ENCODE measurements around the gene C19orf47.
"Not testable (repeated sequence)": the region's sequence is repeated elsewhere in the genome, so short reads cannot be mapped to it uniquely, and the experiment has no call there.

C19orf47 gene

DNA sequence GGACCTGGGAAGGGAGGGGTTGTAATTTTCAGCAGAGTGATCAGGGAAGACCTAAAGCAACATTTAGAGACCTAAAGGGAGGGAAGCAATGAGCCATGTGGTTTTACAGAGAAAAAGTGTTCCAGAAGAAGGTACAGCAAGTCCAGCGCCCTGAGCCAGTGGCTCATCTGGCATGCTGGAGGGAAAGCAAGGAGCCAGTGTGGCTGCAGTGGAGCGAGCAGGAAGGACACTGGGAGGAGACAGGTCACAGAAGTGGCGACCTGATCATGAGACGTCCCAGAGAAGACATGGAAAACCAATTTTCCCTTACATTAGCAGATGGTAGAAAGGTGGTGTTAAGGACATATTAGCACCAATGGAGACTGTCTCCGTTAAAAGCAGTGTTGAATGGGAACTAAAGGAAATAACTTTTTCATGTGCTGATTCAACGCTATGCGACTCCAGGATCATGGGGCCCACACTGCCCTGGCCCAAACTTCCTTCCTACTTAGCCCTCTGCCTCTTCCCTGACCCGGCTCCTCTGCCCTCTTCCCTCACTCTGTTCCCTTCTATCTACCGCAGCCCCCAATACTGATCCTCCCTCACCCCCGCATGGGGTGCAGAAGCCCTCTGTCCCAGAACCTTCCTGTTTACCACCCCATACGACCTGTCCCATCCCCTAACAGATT is 5.4 kb downstream of the C19orf47 start:
- DNase-seq = no peak

DNA sequence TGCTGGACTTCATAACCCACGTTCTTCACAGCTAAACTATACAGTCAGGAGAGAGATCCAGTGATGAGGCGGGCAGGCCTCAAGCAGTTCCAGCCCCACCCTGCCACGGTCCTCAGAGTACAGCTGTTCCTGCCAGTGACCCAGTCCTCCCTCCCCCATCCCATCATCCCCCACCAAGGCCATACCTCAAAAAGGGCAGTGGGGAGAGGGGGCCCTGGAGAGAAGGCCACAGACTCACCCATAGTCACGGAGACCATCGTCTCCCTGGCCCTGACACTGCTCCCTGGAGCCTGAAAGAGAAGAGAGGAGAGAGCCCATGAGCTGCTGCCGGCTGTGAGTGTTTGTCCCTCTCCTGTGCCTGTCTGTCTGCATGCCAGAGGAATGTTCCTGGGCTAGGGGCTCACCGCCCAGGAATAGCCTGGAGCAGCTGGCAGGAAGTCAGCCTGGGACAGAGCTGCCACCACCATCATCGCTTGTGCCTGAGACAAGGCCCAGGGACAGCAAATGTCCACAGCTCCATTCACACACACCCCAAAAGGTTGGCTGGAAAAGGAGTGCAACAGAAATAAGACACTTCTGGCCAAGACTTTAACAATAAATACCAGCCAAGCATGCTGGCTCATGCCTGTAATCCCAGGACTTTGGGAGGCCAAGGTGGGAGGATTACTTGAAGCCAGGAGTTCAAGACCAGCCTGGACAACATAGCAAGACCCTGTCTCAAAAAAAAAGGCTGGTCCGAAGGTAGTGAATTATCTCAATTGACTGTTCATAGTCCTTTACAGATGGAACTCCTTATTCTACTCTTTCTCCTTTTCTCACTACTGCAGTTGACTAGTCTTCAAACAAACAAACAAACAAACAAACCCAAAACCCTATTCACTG is 6.4 kb downstream of the C19orf47 start:
- DNase-seq = no peak

DNA sequence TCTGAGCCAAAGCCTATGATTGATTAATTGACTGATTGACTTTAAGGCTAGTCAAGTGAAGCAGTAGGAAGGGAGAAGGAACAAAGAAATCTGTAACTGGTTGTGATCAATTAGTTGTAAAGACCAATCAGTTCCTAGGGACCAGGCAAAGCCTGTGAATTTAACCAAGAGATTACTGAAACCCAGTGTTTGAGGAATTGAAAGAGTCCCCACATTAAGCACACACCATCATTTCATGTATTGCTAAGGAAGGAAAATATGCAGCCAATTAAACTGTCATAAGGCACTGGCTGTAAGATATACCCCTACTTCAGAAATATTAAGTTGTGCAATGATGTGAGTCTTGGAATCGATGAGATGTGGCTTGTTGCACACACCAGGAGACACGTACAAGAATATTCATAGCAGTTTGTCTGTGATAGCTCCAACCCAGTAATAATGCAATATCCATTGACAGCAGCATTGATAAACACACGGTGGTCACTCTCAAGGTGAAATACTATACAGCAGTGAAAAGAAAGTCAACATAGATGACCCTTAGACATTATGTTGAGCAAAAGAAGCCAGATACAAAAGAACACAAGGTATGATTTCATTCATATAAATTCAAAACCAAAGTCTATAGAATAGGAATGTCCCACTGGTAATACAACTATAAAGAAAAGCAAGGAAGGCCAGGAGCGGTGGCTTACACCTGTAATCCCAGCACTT is 9.0 kb downstream of the C19orf47 start:
- DNase-seq = no peak

DNA sequence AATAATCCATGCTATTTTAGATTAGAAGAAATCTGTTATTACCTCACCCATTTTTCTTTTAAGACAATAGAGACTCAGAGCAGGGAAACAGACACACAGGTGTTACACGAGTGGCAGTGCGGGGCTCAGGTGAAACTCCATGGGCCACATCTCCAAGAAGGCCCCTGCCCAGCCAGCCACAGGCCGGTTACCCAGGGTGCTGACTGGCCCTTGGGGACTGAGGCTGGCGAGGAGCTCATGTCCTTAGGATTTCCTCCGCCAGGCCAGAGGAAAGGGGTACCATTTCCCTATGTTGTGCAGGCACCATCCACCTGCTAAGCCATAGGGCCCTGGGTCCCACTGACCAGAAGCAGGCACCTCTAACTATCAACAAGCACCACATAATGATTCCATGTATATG is 10.6 kb downstream of the C19orf47 start:
- DNase-seq = no peak

DNA sequence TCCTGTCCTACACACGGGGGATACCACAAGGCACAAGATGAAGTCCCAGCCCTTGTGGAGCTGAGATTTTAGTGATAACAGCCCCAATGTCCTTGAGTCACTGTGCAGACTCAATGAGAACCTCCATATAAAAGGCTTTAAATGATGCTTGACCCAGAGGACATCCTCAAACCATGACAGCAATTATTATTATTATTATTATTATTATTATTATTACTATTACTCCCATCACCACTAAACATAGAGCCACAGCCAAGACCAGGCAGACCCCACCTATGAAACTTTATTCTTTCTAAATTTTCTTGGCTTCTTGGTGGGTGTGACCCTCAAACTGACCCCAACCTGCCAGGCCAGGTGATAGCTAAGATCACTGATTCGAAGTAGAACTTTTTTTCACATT is 11.1 kb downstream of the C19orf47 start:
- no peak for DNase-seq

DNA sequence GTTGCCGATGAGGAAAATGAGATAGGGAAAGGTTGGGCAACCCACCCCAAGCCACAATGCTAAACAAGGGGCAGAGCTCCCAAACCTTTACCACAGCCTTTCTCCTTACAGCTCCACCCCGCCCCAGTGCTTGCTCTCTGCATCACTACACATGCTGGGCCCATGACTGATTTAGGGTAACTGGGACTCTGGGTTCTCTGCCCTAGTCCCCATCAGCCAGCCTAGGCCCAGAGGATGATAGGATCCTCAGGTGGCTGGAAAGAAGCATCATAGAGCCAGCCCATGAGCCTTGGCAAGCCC is 11.6 kb downstream of the C19orf47 start:
- no peak for DNase-seq

GRCh38 chr19:40335855-40336600 is 12.2 kb downstream of the C19orf47 start:
- DNase-seq = no peak

DNA sequence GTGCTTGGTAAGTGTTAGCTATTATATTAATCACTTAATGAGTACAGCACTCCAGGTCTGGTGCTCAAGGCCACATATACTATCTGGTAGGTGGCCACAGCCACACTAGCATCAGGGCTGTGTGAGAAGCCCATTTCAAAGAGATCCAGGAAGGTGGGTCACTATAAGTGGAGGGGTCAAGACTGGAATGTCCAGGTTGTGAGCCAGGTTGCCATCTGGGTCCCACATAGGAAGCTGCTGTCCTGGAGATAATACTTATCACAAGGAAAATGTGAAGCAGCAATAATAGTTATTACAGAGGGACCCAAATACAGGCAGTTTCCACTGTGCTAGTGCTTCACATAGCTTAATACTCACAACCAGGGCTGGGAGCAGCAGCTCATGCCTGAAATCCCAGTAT is 13.1 kb downstream of the C19orf47 start:
- no peak for DNase-seq

DNA sequence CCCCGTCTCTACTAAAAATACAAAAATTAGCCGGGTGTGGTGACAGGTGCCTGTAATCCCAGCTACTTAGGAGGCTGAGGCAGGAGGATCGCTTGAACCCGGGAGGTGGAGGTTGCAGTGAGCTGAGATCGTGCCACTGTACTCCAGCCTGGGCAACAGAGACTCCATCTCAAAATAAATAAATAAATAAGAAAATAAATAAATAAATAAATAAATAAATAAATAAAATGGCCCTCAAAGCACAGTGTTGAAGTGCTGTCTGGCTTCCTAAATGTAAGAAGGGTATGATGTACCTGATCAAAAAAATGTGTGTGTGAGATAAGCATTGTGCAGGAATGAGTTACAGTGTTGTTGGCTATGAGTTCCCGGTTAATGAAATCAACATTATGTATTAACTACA is 15.1 kb downstream of the C19orf47 start:
- DNase-seq = not testable (repeated sequence)

- no peak for DNase-seq
These were observed 15.5 kb downstream of the C19orf47 start for GRCh38 chr19:40332669-40333068.

GRCh38 chr19:40331052-40331451 is 17.1 kb downstream of the C19orf47 start:
- DNase-seq = no peak

DNA sequence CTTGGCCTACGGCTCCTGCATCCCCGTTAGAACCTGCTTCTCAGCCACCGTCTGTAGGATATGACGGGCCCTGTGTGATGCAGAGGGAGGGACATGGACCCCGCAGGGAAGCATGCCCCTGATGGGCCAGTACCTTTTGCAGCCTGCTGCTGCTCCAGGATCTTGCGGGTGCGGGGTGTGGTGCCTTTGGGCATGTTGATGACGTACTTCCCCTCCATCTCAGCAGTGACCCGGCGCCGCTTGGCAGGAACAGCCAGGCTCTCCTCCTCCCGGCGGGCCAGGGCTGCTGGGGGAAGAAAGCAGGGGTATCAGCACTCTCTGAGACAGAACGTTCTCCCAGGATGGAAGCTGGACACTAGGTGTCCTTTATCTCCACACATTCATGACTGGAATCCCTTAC is 22.0 kb downstream of the C19orf47 start:
- no peak for DNase-seq

GRCh38 chr19:40323705-40324104 is 24.5 kb downstream of the C19orf47 start:
- no peak for DNase-seq

- no peak for DNase-seq
These were observed 25.1 kb downstream of the C19orf47 start for GRCh38 chr19:40322951-40323615.

DNA sequence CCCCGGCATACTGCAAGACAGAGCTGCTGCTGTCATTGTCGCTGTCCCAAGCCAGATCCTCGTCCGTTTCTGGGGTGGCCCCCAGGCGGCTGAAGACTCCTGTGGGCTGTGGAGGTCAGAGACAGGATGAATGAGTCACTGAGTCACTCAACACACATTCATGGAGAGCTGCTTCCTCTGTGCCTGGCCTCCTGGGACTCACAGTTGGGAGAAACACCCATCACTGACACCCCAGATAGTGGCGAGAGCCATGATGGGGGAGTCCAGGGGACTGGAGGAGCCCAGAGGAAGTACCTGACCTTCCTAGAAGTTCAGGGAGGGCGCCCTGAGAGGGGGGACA is 26.0 kb downstream of the C19orf47 start:
- no peak for DNase-seq

- no peak for DNase-seq
These were observed 26.5 kb downstream of the C19orf47 start for GRCh38 chr19:40321566-40322270.

- DNase-seq = no peak
These were observed 27.1 kb downstream of the C19orf47 start for GRCh38 chr19:40321076-40321475.

GRCh38 chr19:40320558-40320935 is 27.6 kb downstream of the C19orf47 start:
- DNase-seq = no peak

GRCh38 chr19:40317338-40317737 is 30.9 kb downstream of the C19orf47 start:
- no peak for DNase-seq

- DNase-seq = no peak
These were observed 32.3 kb downstream of the C19orf47 start for GRCh38 chr19:40315812-40316470.

DNA sequence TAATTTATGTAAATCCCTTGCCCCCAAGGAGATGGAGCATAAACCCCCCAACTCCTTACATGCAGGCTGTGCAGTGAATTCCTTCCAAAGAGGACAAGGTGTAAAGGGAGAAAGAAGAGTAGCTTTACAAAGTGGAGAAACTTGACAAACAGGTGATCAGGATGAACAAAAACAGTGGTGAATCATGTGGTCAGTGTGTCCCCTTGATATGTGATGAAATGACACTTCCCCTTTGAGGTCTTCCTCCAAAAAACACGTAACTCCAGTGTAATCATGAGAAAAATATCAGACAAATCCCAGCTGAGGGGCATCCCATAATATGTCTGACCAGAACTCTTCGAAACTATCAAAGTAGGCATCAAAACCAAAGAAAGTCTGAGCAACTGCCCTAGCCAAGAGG is 33.5 kb downstream of the C19orf47 start:
- no peak for DNase-seq

Measured in fibroblast of upper back skin (primary cell).